ENCODE measurements around the gene ZFYVE26.

Gene ZFYVE26

DNA sequence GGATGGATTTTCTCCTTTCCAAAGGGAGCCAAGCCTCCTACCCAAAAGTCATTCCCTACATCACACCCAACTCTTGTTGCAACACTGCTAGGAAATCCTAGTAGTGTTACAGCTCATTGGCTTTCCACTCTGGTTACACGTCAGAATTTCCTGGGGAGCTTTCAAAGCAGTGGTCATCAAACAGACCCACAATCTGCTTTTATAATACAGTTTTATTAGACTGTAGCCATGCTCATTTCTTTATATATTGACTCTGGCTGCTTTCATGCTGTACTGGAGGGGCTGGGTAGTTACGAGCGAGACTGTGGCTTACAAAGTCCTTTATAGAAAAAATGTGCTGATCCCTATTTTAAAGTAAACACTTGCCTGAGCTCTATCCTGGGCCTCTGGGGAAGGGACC, 34.3 kb downstream of the ZFYVE26 start:
- H3K4me1 ChIP-seq (ENCODE audit: control insufficient read depth in 2 of 2, insufficient read depth in 2 of 2, low read length in 2 of 2) = no peaks in the 10 kb centered on the region
- no peak overlapping the region for H3K27ac ChIP-seq (ENCODE audit: low read depth in 2 of 2, low read length in 2 of 2)
- no peak overlapping the region for H3K4me3 ChIP-seq (ENCODE audit: low read length in 2 of 2)
- H3K36me3 ChIP-seq (ENCODE audit: control insufficient read depth in 2 of 2, insufficient read depth in 2 of 2, low read length in 2 of 2) = peaks cover 78 to 86% of the 10 kb centered on the region in 2 donors
- no peaks in the 10 kb centered on the region for H3K9me3 ChIP-seq (ENCODE audit: control insufficient read depth in 2 of 2, low read length in 2 of 2)
- no peaks in the 10 kb centered on the region for H3K27me3 ChIP-seq (ENCODE audit: control insufficient read depth in 2 of 2, insufficient read depth in 2 of 2, low read length in 2 of 2)
- H3K9ac ChIP-seq (ENCODE audit: low read depth in 1 of 2, low read length in 2 of 2) = no peak overlapping the region

- Histone ChIP-seq H3K36me3 (ENCODE audit: control insufficient read depth in 2 of 2, insufficient read depth in 2 of 2, low read length in 2 of 2) (peaks cover 77 to 86% of the 10 kb centered on the region in 2 donors), H3K27me3 (ENCODE audit: control insufficient read depth in 2 of 2, insufficient read depth in 2 of 2, low read length in 2 of 2) (no peaks in the 10 kb centered on the region), H3K4me3 (ENCODE audit: low read length in 2 of 2) (no peak overlapping the region), H3K4me1 (ENCODE audit: control insufficient read depth in 2 of 2, insufficient read depth in 2 of 2, low read length in 2 of 2) (no peaks in the 10 kb centered on the region), H3K9ac (ENCODE audit: low read depth in 1 of 2, low read length in 2 of 2) (no peak overlapping the region), H3K9me3 (ENCODE audit: control insufficient read depth in 2 of 2, low read length in 2 of 2) (no peaks in the 10 kb centered on the region), H3K27ac (ENCODE audit: low read depth in 2 of 2, low read length in 2 of 2) (no peak overlapping the region)
Measured at GRCh38 chr14:67778792-67779191, 37.6 kb downstream of the ZFYVE26 start.

DNA sequence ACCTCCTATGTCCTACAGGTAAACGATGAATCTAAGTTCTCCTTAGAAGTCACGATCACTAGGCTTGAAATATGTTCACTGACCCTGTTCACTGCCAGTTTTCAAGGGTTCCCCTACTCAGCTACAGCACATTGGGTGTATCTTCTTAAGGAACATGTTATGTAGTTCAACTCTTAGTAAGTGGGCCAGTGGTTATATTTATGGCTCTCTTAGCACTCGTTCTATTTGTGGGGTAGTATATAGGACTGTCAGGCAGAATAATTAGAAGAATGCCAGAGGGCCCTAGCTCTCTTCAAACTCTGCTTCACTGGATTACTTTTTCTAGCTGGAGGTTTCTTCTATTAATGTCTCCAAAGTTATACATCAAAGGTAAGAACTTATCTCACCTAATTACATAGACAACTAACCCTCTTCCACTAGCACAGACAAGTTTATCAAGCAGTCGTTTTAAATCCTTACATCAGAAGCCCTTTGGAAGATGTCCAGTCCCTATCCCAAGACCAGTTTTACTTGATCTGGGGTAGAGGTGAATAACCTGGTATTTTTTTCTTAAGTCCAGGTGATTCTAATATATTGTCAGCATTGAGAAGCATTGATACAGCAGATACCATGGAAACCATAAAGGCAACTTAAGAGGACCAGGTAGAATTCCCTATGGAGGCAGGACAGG, 39.6 kb downstream of the ZFYVE26 start:
- H3K27ac ChIP-seq (ENCODE audit: low read depth in 2 of 2, low read length in 2 of 2) = no peak overlapping the region
- H3K36me3 ChIP-seq (ENCODE audit: control insufficient read depth in 2 of 2, insufficient read depth in 2 of 2, low read length in 2 of 2) = peaks cover 78 to 84% of the 10 kb centered on the region in 2 donors
- H3K27me3 ChIP-seq (ENCODE audit: control insufficient read depth in 2 of 2, insufficient read depth in 2 of 2, low read length in 2 of 2) = no peaks in the 10 kb centered on the region
- H3K9me3 ChIP-seq (ENCODE audit: control insufficient read depth in 2 of 2, low read length in 2 of 2) = no peaks in the 10 kb centered on the region
- no peaks in the 10 kb centered on the region for H3K4me1 ChIP-seq (ENCODE audit: control insufficient read depth in 2 of 2, insufficient read depth in 2 of 2, low read length in 2 of 2)
- H3K9ac ChIP-seq (ENCODE audit: low read depth in 1 of 2, low read length in 2 of 2) = no peak overlapping the region
- no peak overlapping the region for H3K4me3 ChIP-seq (ENCODE audit: low read length in 2 of 2)

- H3K4me1 ChIP-seq (ENCODE audit: control insufficient read depth in 2 of 2, insufficient read depth in 2 of 2, low read length in 2 of 2) = no peaks in the 10 kb centered on the region
- H3K27me3 ChIP-seq (ENCODE audit: control insufficient read depth in 2 of 2, insufficient read depth in 2 of 2, low read length in 2 of 2) = no peaks in the 10 kb centered on the region
- H3K27ac ChIP-seq (ENCODE audit: low read depth in 2 of 2, low read length in 2 of 2) = no peak overlapping the region
- H3K4me3 ChIP-seq (ENCODE audit: low read length in 2 of 2) = no peak overlapping the region
- no peaks in the 10 kb centered on the region for H3K9me3 ChIP-seq (ENCODE audit: control insufficient read depth in 2 of 2, low read length in 2 of 2)
- no peak overlapping the region for H3K9ac ChIP-seq (ENCODE audit: low read depth in 1 of 2, low read length in 2 of 2)
- H3K36me3 ChIP-seq (ENCODE audit: control insufficient read depth in 2 of 2, insufficient read depth in 2 of 2, low read length in 2 of 2) = peaks cover 83 to 85% of the 10 kb centered on the region in 2 donors
Measured at GRCh38 chr14:67773844-67774377, 42.5 kb downstream of the ZFYVE26 start.

- Histone ChIP-seq H3K4me3 (ENCODE audit: low read length in 2 of 2) (no peak overlapping the region), H3K4me1 (ENCODE audit: control insufficient read depth in 2 of 2, insufficient read depth in 2 of 2, low read length in 2 of 2) (peaks cover 10 to 14% of the 10 kb centered on the region in 2 donors), H3K36me3 (ENCODE audit: control insufficient read depth in 2 of 2, insufficient read depth in 2 of 2, low read length in 2 of 2) (peaks cover 70 to 72% of the 10 kb centered on the region in 2 donors), H3K27ac (ENCODE audit: low read depth in 2 of 2, low read length in 2 of 2) (no peak overlapping the region), H3K27me3 (ENCODE audit: control insufficient read depth in 2 of 2, insufficient read depth in 2 of 2, low read length in 2 of 2) (no peaks in the 10 kb centered on the region), H3K9ac (ENCODE audit: low read depth in 1 of 2, low read length in 2 of 2) (no peak overlapping the region), H3K9me3 (ENCODE audit: control insufficient read depth in 2 of 2, low read length in 2 of 2) (no peaks in the 10 kb centered on the region)
Measured at GRCh38 chr14:67768219-67768618, 48.2 kb downstream of the ZFYVE26 start.

DNA sequence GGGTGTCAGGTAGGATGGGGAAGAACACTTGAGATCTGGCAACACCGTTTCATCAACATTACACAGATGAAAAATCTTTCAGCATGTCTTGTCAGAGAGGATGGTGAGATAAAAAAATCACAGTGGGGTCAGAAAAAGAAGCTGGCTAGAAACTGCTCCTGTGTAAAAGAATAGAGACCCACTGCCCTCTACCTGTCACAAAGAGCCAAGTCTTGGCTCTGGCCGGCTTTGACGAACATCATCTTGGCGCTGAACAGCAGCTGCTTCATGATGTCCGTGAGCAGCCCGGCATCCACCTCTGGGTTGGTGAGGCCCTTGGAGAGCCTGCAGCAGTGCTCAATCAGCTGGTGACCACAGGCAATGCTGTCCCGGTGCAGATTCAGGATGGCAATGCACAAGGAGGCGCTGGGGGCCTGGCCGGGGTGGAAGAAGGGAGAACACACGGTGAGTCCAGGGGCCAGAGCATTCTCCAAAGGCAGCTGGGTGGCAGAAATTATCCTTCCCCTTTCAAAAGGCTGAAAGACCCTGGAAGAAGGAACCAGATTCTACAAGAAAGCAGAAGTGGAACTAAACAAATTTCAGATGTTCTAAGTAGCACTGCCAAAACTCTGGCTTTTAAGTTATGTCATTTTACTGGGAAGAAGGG, 50.2 kb downstream of the ZFYVE26 start:
- peak overlapping the region; percentile 7 to 48 for H3K27ac ChIP-seq (ENCODE audit: low read depth in 2 of 2, low read length in 2 of 2)

DNA sequence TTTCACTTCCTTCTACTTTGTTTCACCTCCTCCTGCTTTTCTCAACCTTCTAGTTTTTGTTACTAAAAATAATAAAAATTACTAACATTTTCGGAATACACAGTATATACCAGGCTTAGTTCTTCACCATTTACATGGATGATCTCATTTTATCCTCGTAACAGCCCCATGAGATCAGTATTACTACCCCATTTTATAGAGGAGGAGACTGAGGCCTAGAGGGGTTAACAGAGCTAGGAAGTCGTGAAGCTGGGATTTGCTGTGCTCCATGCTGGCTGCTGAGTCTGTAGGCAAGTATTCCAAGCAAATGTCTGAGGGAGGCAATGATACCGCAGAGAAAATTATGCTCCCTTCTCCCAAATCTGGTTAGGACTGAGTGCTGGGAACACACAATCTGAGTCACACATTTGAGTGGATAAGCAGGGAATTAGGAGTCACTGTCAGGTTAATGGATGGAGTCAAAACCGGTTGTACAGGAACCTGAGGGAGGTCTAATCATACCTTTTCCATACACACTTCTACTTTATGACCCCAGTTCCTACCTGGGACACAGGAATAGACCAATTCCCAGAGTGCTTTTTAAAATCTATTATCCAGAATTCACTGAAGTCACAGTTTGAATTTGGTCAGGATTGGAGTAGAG, 51.1 kb downstream of the ZFYVE26 start:
- H3K9me3 ChIP-seq (ENCODE audit: control insufficient read depth in 2 of 2, low read length in 2 of 2) = no peaks in the 10 kb centered on the region
- H3K27me3 ChIP-seq (ENCODE audit: control insufficient read depth in 2 of 2, insufficient read depth in 2 of 2, low read length in 2 of 2) = no peaks in the 10 kb centered on the region
- no peak overlapping the region for H3K4me3 ChIP-seq (ENCODE audit: low read length in 2 of 2)
- peaks cover 70 to 76% of the 10 kb centered on the region in 2 donors for H3K36me3 ChIP-seq (ENCODE audit: control insufficient read depth in 2 of 2, insufficient read depth in 2 of 2, low read length in 2 of 2)
- H3K9ac ChIP-seq (ENCODE audit: low read depth in 1 of 2, low read length in 2 of 2) = peak overlapping the region in 1 of 2 donors; percentile 0
- H3K4me1 ChIP-seq (ENCODE audit: control insufficient read depth in 2 of 2, insufficient read depth in 2 of 2, low read length in 2 of 2) = peaks cover 10 to 14% of the 10 kb centered on the region in 2 donors
- peak overlapping the region; percentile 18 to 48 for H3K27ac ChIP-seq (ENCODE audit: low read depth in 2 of 2, low read length in 2 of 2)

More for the DNA sequence above, 50.2 kb downstream of the ZFYVE26 start:
- Histone ChIP-seq H3K4me3 (ENCODE audit: low read length in 2 of 2) (no peak overlapping the region), H3K27me3 (ENCODE audit: control insufficient read depth in 2 of 2, insufficient read depth in 2 of 2, low read length in 2 of 2) (no peaks in the 10 kb centered on the region), H3K9ac (ENCODE audit: low read depth in 1 of 2, low read length in 2 of 2) (no peak overlapping the region), H3K36me3 (ENCODE audit: control insufficient read depth in 2 of 2, insufficient read depth in 2 of 2, low read length in 2 of 2) (peaks cover 67 to 71% of the 10 kb centered on the region in 2 donors), H3K4me1 (ENCODE audit: control insufficient read depth in 2 of 2, insufficient read depth in 2 of 2, low read length in 2 of 2) (peaks cover 10 to 14% of the 10 kb centered on the region in 2 donors), H3K9me3 (ENCODE audit: control insufficient read depth in 2 of 2, low read length in 2 of 2) (no peaks in the 10 kb centered on the region)

DNA sequence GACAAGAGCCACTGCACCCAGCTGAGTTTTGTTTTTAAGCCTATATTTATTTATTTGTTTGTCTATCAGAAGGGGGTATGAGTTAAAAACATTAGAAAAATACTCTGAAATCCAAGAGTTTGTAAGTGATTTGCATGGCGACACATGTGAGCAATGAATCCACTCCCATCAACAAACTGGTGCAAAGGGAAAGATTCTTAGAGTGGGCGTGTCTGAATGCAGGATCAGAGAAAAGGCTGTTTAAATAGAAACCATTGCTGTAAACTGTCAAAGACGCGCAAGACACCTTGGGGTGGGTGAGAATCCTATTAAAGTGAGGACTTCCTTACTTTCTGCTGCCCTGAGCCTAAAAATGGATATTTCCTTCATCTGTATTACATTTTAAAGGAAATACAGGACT, 51.9 kb downstream of the ZFYVE26 start:
- H3K4me1 ChIP-seq (ENCODE audit: control insufficient read depth in 2 of 2, insufficient read depth in 2 of 2, low read length in 2 of 2) = peaks cover 10 to 14% of the 10 kb centered on the region in 2 donors
- H3K27ac ChIP-seq (ENCODE audit: low read depth in 2 of 2, low read length in 2 of 2) = peak overlapping the region; percentile 26 to 61
- H3K4me3 ChIP-seq (ENCODE audit: low read length in 2 of 2) = no peak overlapping the region
- H3K27me3 ChIP-seq (ENCODE audit: control insufficient read depth in 2 of 2, insufficient read depth in 2 of 2, low read length in 2 of 2) = no peaks in the 10 kb centered on the region
- H3K9ac ChIP-seq (ENCODE audit: low read depth in 1 of 2, low read length in 2 of 2) = peak overlapping the region in 1 of 2 donors; percentile 17
- H3K9me3 ChIP-seq (ENCODE audit: control insufficient read depth in 2 of 2, low read length in 2 of 2) = no peaks in the 10 kb centered on the region
- peaks cover 71 to 73% of the 10 kb centered on the region in 2 donors for H3K36me3 ChIP-seq (ENCODE audit: control insufficient read depth in 2 of 2, insufficient read depth in 2 of 2, low read length in 2 of 2)

- Histone ChIP-seq H3K27me3 (ENCODE audit: control insufficient read depth in 2 of 2, insufficient read depth in 2 of 2, low read length in 2 of 2) (no peaks in the 10 kb centered on the region), H3K4me3 (ENCODE audit: low read length in 2 of 2) (no peak overlapping the region), H3K4me1 (ENCODE audit: control insufficient read depth in 2 of 2, insufficient read depth in 2 of 2, low read length in 2 of 2) (peaks cover 10 to 14% of the 10 kb centered on the region in 2 donors), H3K27ac (ENCODE audit: low read depth in 2 of 2, low read length in 2 of 2) (peak overlapping the region; percentile 61 to 71), H3K36me3 (ENCODE audit: control insufficient read depth in 2 of 2, insufficient read depth in 2 of 2, low read length in 2 of 2) (peaks cover 59 to 61% of the 10 kb centered on the region in 2 donors), H3K9ac (ENCODE audit: low read depth in 1 of 2, low read length in 2 of 2) (no peak overlapping the region), H3K9me3 (ENCODE audit: control insufficient read depth in 2 of 2, low read length in 2 of 2) (no peaks in the 10 kb centered on the region)
Measured at GRCh38 chr14:67763158-67763822, 53.1 kb downstream of the ZFYVE26 start.

Measured in mucosa of rectum (tissue), 2 donors.